GM12878 (cell line): Measurements from ENCODE around the gene SPHK2.

ENCODE experiments used
- CEBPB ChIP-seq, 2 experiments: fragments of 150-350 bp in 1 of 2; IDR thresholded peaks; 2 replicates each; pipeline ENCODE4 v1.6.1; 2012 to 2014; ENCODE audit warnings: low read depth in 2 of 2, low read length in 2 of 2, borderline replicate concordance in 1 of 2, inconsistent platforms in 1 of 2
- RAD21 ChIP-seq: IDR thresholded peaks from 2 replicates; pipeline ENCODE4 v1.6.1; 2011; ENCODE audit warnings: mild to moderate bottlenecking, low read depth, low read length, moderate library complexity; ENCODE audit not compliant: insufficient read depth
- SUZ12 ChIP-seq: fragments of 200-600 bp; sonication (generic); IDR thresholded peaks from one replicate; pipeline ENCODE4 v1.6.1; 2018; ENCODE audit warnings: antibody characterized with exemption, mild to moderate bottlenecking; ENCODE audit not compliant: unreplicated experiment
- TAF1 ChIP-seq: IDR thresholded peaks from 2 replicates; pipeline ENCODE4 v1.6.1; 2011; ENCODE audit warnings: mild to moderate bottlenecking, low read depth, low read length, borderline replicate concordance
- TCF12 ChIP-seq: IDR thresholded peaks from 2 replicates; pipeline ENCODE4 v1.6.1; 2011; ENCODE audit warnings: low read depth, mild to moderate bottlenecking, low read length
- USF2 ChIP-seq: IDR thresholded peaks from 2 replicates; pipeline ENCODE4 v1.6.1; 2011; ENCODE audit warnings: low read depth, low read length, improper control_type of control experiment, borderline replicate concordance
- TF ChIP-seq, protein P1 (sequence below), 3 experiments: IDR thresholded peaks in 2 of 3; conservative IDR thresholded peaks in 1 of 3; 2 replicates each; pipeline ENCODE4 v1.5.1; 2011; ENCODE audit warnings: low read depth in 3 of 3, low read length in 3 of 3, mild to moderate bottlenecking in 3 of 3, control low read depth in 2 of 3, moderate library complexity in 2 of 3, inconsistent platforms in 1 of 3, mixed read lengths in 1 of 3; ENCODE audit not compliant: control insufficient read depth in 2 of 3, insufficient read depth in 1 of 3; ENCODE audit errors: extremely low read depth in 1 of 3

GRCh38 chr19:48608798-48609263, 10.5 kb upstream of the SPHK2 start:
- TF ChIP-seq SUZ12: no peak
- TF ChIP-seq TCF12: no peak
- TF ChIP-seq, protein P1, sequence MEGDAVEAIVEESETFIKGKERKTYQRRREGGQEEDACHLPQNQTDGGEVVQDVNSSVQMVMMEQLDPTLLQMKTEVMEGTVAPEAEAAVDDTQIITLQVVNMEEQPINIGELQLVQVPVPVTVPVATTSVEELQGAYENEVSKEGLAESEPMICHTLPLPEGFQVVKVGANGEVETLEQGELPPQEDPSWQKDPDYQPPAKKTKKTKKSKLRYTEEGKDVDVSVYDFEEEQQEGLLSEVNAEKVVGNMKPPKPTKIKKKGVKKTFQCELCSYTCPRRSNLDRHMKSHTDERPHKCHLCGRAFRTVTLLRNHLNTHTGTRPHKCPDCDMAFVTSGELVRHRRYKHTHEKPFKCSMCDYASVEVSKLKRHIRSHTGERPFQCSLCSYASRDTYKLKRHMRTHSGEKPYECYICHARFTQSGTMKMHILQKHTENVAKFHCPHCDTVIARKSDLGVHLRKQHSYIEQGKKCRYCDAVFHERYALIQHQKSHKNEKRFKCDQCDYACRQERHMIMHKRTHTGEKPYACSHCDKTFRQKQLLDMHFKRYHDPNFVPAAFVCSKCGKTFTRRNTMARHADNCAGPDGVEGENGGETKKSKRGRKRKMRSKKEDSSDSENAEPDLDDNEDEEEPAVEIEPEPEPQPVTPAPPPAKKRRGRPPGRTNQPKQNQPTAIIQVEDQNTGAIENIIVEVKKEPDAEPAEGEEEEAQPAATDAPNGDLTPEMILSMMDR (IDR thresholded peaks at IDR 0.05 in 2 of 3, conservative IDR thresholded peaks at IDR 0.05 in 1 of 3; ENCODE audit: control insufficient read depth in 2 of 3, extremely low read depth in 1 of 3, insufficient read depth in 1 of 3, low read depth in 3 of 3, low read length in 3 of 3): peak; percentile 74 to 84 (median 82); a peak in 5 of 6 replicates
- TF ChIP-seq CEBPB (IDR thresholded peaks at IDR 0.05; ENCODE audit: borderline replicate concordance in 1 of 2, low read depth in 2 of 2, low read length in 2 of 2): no peak
- TF ChIP-seq USF2: no peak
- TF ChIP-seq TAF1: no peak
- peak; percentile 74 for TF ChIP-seq RAD21
